Right lobe of liver (tissue), 6 donors: ENCODE measurements around the gene S100A10. TPM values are rescaled to one million over a fixed set of nuclear protein-coding genes. Genes with fewer than 3 reads are reported as not detected.

Experiments used
- ATAC-seq, 4 donors: fragments of 200-7000 bp; cut with Tn5 transposase; one replicate each; pipeline ENCODE4 v1.9.1; 2020; ENCODE audit warnings: mild to moderate bottlenecking in 4 of 4, moderate library complexity in 4 of 4
- DNase-seq, 3 donors: peaks; one replicate each; pipeline ENCODE4 v3.0.0-alpha.2; 2020
- H3K27ac ChIP-seq, 3 donors: fragments of 200-600 bp; one replicate each; pipeline ENCODE4 v1.8.0; 2022
- H3K27me3 ChIP-seq, 2 donors: fragments of 200-600 bp; one replicate each; pipeline ENCODE4 v1.8.0; 2022
- H3K36me3 ChIP-seq, 4 donors: fragments of 200-600 bp; sonication (generic) in 1 of 4; one replicate each; pipeline versions ENCODE4 v1.5.1 to v1.8.0; 2017 to 2022; ENCODE audit warnings: control low read depth in 1 of 4
- H3K4me1 ChIP-seq, 4 donors: fragments of 200-600 bp; sonication (generic) in 1 of 4; one replicate each; pipeline versions ENCODE4 v1.5.1 to v1.8.0; 2017 to 2022; ENCODE audit warnings: control low read depth in 1 of 4
- H3K4me3 ChIP-seq, 3 donors: fragments of 200-600 bp; one replicate each; pipeline ENCODE4 v1.8.0; 2022
- H3K9me3 ChIP-seq, 4 donors: fragments of 200-600 bp; sonication (generic) in 1 of 4; one replicate each; pipeline versions ENCODE4 v1.5.1 to v1.8.0; 2017 to 2022; ENCODE audit warnings: control low read depth in 1 of 4
- CTCF ChIP-seq, 4 donors: fragments of 200-600 bp in 3 of 4; fragments of 450-650 bp in 1 of 4; IDR thresholded peaks; one replicate each; pipeline versions ENCODE4 v1.5.1 to v1.8.0; 2016 to 2022; ENCODE audit warnings: antibody characterized with exemption in 4 of 4, mild to moderate bottlenecking in 2 of 4
- POLR2A ChIP-seq: fragments of 450-650 bp; IDR thresholded peaks from one replicate; pipeline ENCODE4 v1.6.1; 2017; ENCODE audit warnings: antibody characterized with exemption, mild to moderate bottlenecking
- WGBS: methylation state at CpG from one replicate; pipeline ENCODE4 v1.1.6; 2018; ENCODE audit warnings: low coverage, low lambda C conversion rate; ENCODE audit not compliant: insufficient coverage; ENCODE audit errors: missing lambda C conversion rate; 5-methylcytosine and 5-hydroxymethylcytosine counted together
- intact Hi-C, 2 donors: fragments of 100-400 bp; cut with DNase I; formaldehyde crosslinking; loops; one replicate each; pipeline versions ENCODE4 v1.11.2 to v1.14.1; 2022
- total RNA-seq, 6 experiments: library from RNA; depleted of rRNA in 2 of 6; stranded (reverse); fragments of >200 nt in 2 of 6; fragmentation: NEBNext Ultra II Directional in 3 of 6; extraction: Animal tissue kit (Norgen Biotek cat#: 25700) in 3 of 6; gene quantifications; one replicate each; pipeline versions ENCODE4 v1.1.0 to v1.2.4, GENCODE V29; 2016 to 2023
- donor health status: DM: no; HTN: yes; CAD: no.
- donor health status: DM: no; HTN: no; CAD: no.
- donor health status: DM: no; HTN: no; CAD: no.
- donor health status: DM: no; HTN: yes; CAD: no.
- donor health status: DM: no; HTN: yes; CAD: no.

S100A10 gene
- total RNA-seq, 6 experiments from 2014 or later, result 48.5 to 192 (median 61.7) TPM

GRCh38 chr1:151967091-151967490, 26.6 kb downstream of the S100A10 start:
- H3K4me3 ChIP-seq, result no peak overlapping the region
- H3K27ac ChIP-seq, result no peak overlapping the region
- intact Hi-C loops, result loop anchor here in 1 of 2 donors (5.0 kb wide), 1 partner anchor 35 kb away; no protein-coding TSS in a partner anchor
- no peaks in the 10 kb centered on the region for H3K27me3 ChIP-seq
- WGBS, result 42% methylated on average over 1 of the region's 1 CpG
- H3K36me3 ChIP-seq, result no peaks in the 10 kb centered on the region
- no peaks in the 10 kb centered on the region for H3K9me3 ChIP-seq
- no peak for ATAC-seq
- no peak for TF ChIP-seq POLR2A
- no peak for TF ChIP-seq CTCF (IDR thresholded peaks at IDR 0.05)
- DNase-seq, result no peak
- peaks cover 0 to under 1% (median 0%) of the 10 kb centered on the region in 4 donors for H3K4me1 ChIP-seq

GRCh38 chr1:151966061-151966460, 27.6 kb downstream of the S100A10 start:
- DNase-seq, result no peak
- Histone ChIP-seq H3K9me3 (no peaks in the 10 kb centered on the region), H3K4me3 (no peak overlapping the region), H3K4me1 (peaks cover 0 to 10% (median 2%) of the 10 kb centered on the region in 4 donors), H3K27me3 (no peaks in the 10 kb centered on the region), H3K36me3 (no peaks in the 10 kb centered on the region), H3K27ac (no peak overlapping the region)
- no peak for ATAC-seq
- no peak for TF ChIP-seq CTCF (IDR thresholded peaks at IDR 0.05)
- no peak for TF ChIP-seq POLR2A
- intact Hi-C loops, result loop anchor here in 1 of 2 donors (5.0 kb wide), 1 partner anchor 36 kb away; no protein-coding TSS in a partner anchor

DNA sequence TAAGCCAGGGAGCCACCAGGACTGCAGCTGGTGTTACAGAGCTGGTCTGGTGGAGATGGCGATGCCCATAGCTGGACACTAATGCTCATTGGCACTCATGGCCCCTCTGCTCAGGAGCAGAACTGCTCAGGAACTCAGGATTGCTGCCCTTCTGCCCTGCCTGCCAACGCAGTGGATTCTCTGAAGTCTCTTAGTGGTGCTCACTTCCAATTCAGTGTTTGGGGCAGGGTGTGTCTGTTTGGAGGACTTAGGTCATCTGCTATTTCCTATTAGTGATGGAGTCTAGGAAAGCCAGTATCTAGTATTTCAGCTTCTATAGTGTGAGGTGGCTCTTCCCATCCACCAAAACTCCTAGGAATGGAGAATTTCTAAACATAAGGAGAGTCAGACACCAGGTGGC, 29.1 kb downstream of the S100A10 start:
- intact Hi-C loops, result no loop called here

DNA sequence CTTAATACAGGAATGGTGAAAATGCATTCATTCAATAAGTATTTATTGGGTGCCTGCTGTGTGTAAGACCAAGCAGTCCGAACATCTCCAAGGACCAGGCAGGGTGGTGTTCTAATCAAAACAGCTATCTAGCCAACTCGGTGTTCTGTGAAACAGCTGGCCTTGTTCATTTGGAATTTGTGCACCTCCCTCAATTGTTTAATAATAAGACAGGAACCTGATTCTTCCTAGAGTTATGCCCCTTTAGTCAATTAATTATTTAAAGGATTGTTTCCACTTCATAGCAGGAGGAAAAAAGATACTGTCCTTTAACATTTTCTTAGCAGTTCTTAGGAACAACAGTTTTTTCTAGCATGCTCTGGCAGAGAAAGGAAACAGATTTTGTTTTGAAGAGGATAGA, 30.4 kb downstream of the S100A10 start:
- peaks cover 0 to 22% (median 3%) of the 10 kb centered on the region in 4 donors for H3K4me1 ChIP-seq
- no peaks in the 10 kb centered on the region for H3K36me3 ChIP-seq
- intact Hi-C loops, result no loop called here
- no peaks in the 10 kb centered on the region for H3K9me3 ChIP-seq
- no peak for DNase-seq
- H3K27ac ChIP-seq, result no peak overlapping the region
- no peaks in the 10 kb centered on the region for H3K27me3 ChIP-seq
- 74% methylated on average over 2 of the region's 2 CpGs for WGBS
- no peak for ATAC-seq
- no peak for TF ChIP-seq POLR2A
- no peak for TF ChIP-seq CTCF (IDR thresholded peaks at IDR 0.05)
- no peak overlapping the region for H3K4me3 ChIP-seq

More for the DNA sequence above, 29.1 kb downstream of the S100A10 start:
- Histone ChIP-seq H3K27me3 (no peaks in the 10 kb centered on the region), H3K27ac (no peak overlapping the region), H3K9me3 (no peaks in the 10 kb centered on the region), H3K36me3 (no peaks in the 10 kb centered on the region), H3K4me1 (peaks cover 0 to 22% (median 3%) of the 10 kb centered on the region in 4 donors), H3K4me3 (no peak overlapping the region)
- no peak for ATAC-seq
- no peak for DNase-seq
- no CpG with 5 or more reads among the region's 2 CpGs for WGBS
- TF ChIP-seq CTCF (IDR thresholded peaks at IDR 0.05), result no peak
- no peak for TF ChIP-seq POLR2A

GRCh38 chr1:151961833-151962232, 31.8 kb downstream of the S100A10 start:
- H3K4me3 ChIP-seq, result no peak overlapping the region
- H3K27ac ChIP-seq, result no peak overlapping the region
- peaks cover 0 to 22% (median 3%) of the 10 kb centered on the region in 4 donors for H3K4me1 ChIP-seq
- intact Hi-C loops, result no loop called here
- ATAC-seq (peak in 3 of 4 donors; percentile 41 to 58 (median 52)), DNase-seq (no peak)
- no peaks in the 10 kb centered on the region for H3K36me3 ChIP-seq
- WGBS, result 26% methylated on average over 4 of the region's 4 CpGs
- no peaks in the 10 kb centered on the region for H3K27me3 ChIP-seq
- H3K9me3 ChIP-seq, result no peaks in the 10 kb centered on the region
- no peak for TF ChIP-seq POLR2A
- TF ChIP-seq CTCF (IDR thresholded peaks at IDR 0.05), result peak in 1 of 4 donors; percentile 18
